ENCODE measurements around the gene POLR2E. TPM values are rescaled to one million over a fixed set of nuclear protein-coding genes. Genes with fewer than 3 reads are reported as not detected.
A peak's percentile ranks its signal among the peaks of the same experiment; 100 is the strongest.

The POLR2E gene
- total and polyA plus RNA-seq, 9 of the 15 experiments (the other 6 are each of a cell fraction or from before 2014, with no cell fraction given), result 3.4 to 413 (median 244) TPM

DNA sequence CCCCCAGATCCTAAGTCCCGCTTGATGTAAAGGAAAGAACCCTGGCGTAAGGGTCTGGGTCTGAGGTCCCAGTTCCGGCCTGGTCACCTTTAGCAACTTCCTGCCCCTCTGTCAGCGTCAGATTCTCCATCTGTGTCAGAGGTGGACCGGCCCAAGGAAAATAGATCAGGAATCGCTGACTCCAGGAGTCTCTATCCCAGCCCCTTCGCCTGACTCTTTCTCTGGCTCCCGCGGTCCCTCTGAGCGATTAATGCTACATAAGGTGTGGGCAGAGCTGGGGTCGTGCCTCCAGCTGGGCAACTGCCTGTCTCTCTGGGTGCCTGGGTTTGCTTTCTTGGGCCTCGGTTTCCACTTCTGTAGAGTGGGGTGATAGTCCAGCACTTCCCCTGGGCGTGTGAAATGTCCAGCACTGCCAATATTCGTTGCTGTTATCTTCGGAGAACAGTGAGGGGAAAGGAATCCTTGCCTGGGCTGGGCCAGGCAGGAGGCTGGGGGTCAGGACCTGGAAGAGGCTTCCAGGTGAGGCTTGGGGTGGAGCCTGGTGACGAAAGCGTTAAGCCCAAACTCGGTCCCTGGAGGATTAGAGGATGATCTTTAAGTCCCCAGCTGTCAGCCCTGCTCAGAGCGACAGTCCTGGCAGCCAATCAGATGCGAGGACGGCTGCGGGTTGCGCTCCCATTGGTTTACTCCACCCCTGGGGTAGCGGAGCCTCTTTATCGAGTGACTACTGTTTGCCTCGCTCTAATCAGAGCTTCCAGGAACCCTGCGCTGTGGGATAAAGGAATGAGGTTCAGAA lies 54.5 kb downstream of the POLR2E start (continued):
- TF ChIP-seq PPARD (CRISPR knock-in tag; IDR thresholded peaks at IDR 0.05) (no peak), FOXP1 (CRISPR knock-in tag; IDR thresholded peaks at IDR 0.05) (no peak), HSF4 (CRISPR knock-in tag; IDR thresholded peaks at IDR 0.05; ENCODE audit: borderline replicate concordance) (no peak), SIN3B (IDR thresholded peaks at IDR 0.05; ENCODE audit: low read depth) (no peak; the same call in 1 of the 2 replicates), XRCC3 (IDR thresholded peaks at IDR 0.05) (no peak), ZKSCAN3 (CRISPR knock-in tag; IDR thresholded peaks at IDR 0.05) (no peak), ZNF134 (CRISPR knock-in tag; conservative IDR thresholded peaks at IDR 0.05) (no peak), KLF13 (tag; IDR thresholded peaks at IDR 0.05; ENCODE audit: borderline replicate concordance, low read depth) (0 out of 2 replicates have a peak, but pooled peaks have one; percentile 29), KDM4B (IDR thresholded peaks at IDR 0.05; ENCODE audit: borderline replicate concordance in 2 of 2, low read depth in 1 of 2) (no peak), ZNF12 (CRISPR knock-in tag; IDR thresholded peaks at IDR 0.05) (no peak), FOXK1 (CRISPR knock-in tag; IDR thresholded peaks at IDR 0.05; ENCODE audit: borderline replicate concordance) (0 out of 2 replicates have a peak, but pooled peaks have one; percentile 71), SIRT6 (IDR thresholded peaks at IDR 0.05; ENCODE audit: low read depth, low read length) (no peak), HDAC2 (IDR thresholded peaks at IDR 0.05) (peak; percentile 99)
- TF ChIP-seq, protein P1, sequence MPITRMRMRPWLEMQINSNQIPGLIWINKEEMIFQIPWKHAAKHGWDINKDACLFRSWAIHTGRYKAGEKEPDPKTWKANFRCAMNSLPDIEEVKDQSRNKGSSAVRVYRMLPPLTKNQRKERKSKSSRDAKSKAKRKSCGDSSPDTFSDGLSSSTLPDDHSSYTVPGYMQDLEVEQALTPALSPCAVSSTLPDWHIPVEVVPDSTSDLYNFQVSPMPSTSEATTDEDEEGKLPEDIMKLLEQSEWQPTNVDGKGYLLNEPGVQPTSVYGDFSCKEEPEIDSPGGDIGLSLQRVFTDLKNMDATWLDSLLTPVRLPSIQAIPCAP (CRISPR knock-in tag; IDR thresholded peaks at IDR 0.05; ENCODE audit: borderline replicate concordance), result no peak
- TF ChIP-seq, protein P2, sequence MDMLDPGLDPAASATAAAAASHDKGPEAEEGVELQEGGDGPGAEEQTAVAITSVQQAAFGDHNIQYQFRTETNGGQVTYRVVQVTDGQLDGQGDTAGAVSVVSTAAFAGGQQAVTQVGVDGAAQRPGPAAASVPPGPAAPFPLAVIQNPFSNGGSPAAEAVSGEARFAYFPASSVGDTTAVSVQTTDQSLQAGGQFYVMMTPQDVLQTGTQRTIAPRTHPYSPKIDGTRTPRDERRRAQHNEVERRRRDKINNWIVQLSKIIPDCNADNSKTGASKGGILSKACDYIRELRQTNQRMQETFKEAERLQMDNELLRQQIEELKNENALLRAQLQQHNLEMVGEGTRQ (CRISPR knock-in tag; IDR thresholded peaks at IDR 0.05), result no peak
- TF ChIP-seq, protein P3, sequence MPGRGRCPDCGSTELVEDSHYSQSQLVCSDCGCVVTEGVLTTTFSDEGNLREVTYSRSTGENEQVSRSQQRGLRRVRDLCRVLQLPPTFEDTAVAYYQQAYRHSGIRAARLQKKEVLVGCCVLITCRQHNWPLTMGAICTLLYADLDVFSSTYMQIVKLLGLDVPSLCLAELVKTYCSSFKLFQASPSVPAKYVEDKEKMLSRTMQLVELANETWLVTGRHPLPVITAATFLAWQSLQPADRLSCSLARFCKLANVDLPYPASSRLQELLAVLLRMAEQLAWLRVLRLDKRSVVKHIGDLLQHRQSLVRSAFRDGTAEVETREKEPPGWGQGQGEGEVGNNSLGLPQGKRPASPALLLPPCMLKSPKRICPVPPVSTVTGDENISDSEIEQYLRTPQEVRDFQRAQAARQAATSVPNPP (IDR thresholded peaks at IDR 0.05; ENCODE audit: borderline replicate concordance, insufficient read depth, insufficient read length), result no peak
- TF ChIP-seq, protein P4, sequence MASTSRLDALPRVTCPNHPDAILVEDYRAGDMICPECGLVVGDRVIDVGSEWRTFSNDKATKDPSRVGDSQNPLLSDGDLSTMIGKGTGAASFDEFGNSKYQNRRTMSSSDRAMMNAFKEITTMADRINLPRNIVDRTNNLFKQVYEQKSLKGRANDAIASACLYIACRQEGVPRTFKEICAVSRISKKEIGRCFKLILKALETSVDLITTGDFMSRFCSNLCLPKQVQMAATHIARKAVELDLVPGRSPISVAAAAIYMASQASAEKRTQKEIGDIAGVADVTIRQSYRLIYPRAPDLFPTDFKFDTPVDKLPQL (IDR thresholded peaks at IDR 0.05; ENCODE audit: extremely low read depth, insufficient read length), result no peak
- TF ChIP-seq, protein P5, sequence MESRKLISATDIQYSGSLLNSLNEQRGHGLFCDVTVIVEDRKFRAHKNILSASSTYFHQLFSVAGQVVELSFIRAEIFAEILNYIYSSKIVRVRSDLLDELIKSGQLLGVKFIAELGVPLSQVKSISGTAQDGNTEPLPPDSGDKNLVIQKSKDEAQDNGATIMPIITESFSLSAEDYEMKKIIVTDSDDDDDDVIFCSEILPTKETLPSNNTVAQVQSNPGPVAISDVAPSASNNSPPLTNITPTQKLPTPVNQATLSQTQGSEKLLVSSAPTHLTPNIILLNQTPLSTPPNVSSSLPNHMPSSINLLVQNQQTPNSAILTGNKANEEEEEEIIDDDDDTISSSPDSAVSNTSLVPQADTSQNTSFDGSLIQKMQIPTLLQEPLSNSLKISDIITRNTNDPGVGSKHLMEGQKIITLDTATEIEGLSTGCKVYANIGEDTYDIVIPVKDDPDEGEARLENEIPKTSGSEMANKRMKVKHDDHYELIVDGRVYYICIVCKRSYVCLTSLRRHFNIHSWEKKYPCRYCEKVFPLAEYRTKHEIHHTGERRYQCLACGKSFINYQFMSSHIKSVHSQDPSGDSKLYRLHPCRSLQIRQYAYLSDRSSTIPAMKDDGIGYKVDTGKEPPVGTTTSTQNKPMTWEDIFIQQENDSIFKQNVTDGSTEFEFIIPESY (CRISPR knock-in tag; IDR thresholded peaks at IDR 0.05), result peak; percentile 56; the same call in 1 of the 2 replicates
- TF ChIP-seq, protein P6, sequence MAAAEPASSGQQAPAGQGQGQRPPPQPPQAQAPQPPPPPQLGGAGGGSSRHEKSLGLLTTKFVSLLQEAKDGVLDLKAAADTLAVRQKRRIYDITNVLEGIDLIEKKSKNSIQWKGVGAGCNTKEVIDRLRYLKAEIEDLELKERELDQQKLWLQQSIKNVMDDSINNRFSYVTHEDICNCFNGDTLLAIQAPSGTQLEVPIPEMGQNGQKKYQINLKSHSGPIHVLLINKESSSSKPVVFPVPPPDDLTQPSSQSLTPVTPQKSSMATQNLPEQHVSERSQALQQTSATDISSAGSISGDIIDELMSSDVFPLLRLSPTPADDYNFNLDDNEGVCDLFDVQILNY (CRISPR knock-in tag; IDR thresholded peaks at IDR 0.05), result no peak

Measured in K562 (cell line).